ENCODE data around the gene CHPT1.
"Not testable (repeated sequence)": the region's sequence is repeated elsewhere in the genome, so short reads cannot be mapped to it uniquely, and the experiment has no call there.

Gene CHPT1

DNA sequence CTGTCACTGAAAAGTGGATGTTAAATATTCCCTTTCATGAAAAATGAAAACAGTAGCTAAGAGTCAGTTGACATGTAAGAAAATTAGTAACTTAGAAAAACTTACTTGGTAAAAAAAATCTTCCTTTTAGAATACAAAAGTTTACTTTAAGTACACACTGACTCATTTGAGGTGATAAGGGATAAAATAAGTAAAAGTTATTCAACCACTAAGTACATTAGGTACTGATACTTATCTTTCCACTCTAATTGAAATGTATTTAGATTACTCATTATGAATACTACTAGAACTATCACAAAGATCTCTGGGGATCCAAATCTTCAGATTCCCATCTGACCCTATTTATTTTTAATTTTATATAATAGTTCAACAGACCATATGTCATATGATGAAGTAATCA lies 29.7 kb downstream of the CHPT1 start:
- TF ChIP-seq, protein P1, sequence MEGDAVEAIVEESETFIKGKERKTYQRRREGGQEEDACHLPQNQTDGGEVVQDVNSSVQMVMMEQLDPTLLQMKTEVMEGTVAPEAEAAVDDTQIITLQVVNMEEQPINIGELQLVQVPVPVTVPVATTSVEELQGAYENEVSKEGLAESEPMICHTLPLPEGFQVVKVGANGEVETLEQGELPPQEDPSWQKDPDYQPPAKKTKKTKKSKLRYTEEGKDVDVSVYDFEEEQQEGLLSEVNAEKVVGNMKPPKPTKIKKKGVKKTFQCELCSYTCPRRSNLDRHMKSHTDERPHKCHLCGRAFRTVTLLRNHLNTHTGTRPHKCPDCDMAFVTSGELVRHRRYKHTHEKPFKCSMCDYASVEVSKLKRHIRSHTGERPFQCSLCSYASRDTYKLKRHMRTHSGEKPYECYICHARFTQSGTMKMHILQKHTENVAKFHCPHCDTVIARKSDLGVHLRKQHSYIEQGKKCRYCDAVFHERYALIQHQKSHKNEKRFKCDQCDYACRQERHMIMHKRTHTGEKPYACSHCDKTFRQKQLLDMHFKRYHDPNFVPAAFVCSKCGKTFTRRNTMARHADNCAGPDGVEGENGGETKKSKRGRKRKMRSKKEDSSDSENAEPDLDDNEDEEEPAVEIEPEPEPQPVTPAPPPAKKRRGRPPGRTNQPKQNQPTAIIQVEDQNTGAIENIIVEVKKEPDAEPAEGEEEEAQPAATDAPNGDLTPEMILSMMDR (IDR thresholded peaks at IDR 0.05) = no peak
- no peaks in the 10 kb centered on the region for H3K27me3 ChIP-seq (ENCODE audit: control insufficient read depth, insufficient read depth, low read length)
- no peaks in the 10 kb centered on the region for H3K4me1 ChIP-seq
- peak overlapping the region; percentile 11 for H3K4me3 ChIP-seq (ENCODE audit: low read depth, low read length)
- H3K9ac ChIP-seq = no peak overlapping the region
- H3K79me2 ChIP-seq = no peaks in the 10 kb centered on the region
- H3K4me2 ChIP-seq (ENCODE audit: low read length) = peak overlapping the region; percentile 63
- no peaks in the 10 kb centered on the region for H3K36me3 ChIP-seq (ENCODE audit: control insufficient read depth, insufficient read depth, low read length)
- no peak overlapping the region for H3K27ac ChIP-seq
- no peak overlapping the region for H2AFZ ChIP-seq
- no peaks in the 10 kb centered on the region for H3K9me3 ChIP-seq (ENCODE audit: control insufficient read depth, low read length)

GRCh38 chr12:101729842-101730241 lies 32.4 kb downstream of the CHPT1 start:
- TF ChIP-seq, protein P1 (IDR thresholded peaks at IDR 0.05) = no peak
- no peak overlapping the region for H3K4me2 ChIP-seq (ENCODE audit: low read length)
- H3K27ac ChIP-seq = no peak overlapping the region
- no peak overlapping the region for H2AFZ ChIP-seq
- H3K4me3 ChIP-seq (ENCODE audit: low read depth, low read length) = no peak overlapping the region
- H3K27me3 ChIP-seq (ENCODE audit: control insufficient read depth, insufficient read depth, low read length) = no peaks in the 10 kb centered on the region
- H3K9ac ChIP-seq = no peak overlapping the region
- no peaks in the 10 kb centered on the region for H3K4me1 ChIP-seq
- H3K79me2 ChIP-seq = no peaks in the 10 kb centered on the region
- no peaks in the 10 kb centered on the region for H3K9me3 ChIP-seq (ENCODE audit: control insufficient read depth, low read length)
- H3K36me3 ChIP-seq (ENCODE audit: control insufficient read depth, insufficient read depth, low read length) = no peaks in the 10 kb centered on the region

GRCh38 chr12:101732318-101732717 lies 34.9 kb downstream of the CHPT1 start:
- no peaks in the 10 kb centered on the region for H3K27me3 ChIP-seq (ENCODE audit: control insufficient read depth, insufficient read depth, low read length)
- TF ChIP-seq, protein P1 (IDR thresholded peaks at IDR 0.05) = no peak
- no peak overlapping the region for H3K27ac ChIP-seq
- H3K36me3 ChIP-seq (ENCODE audit: control insufficient read depth, insufficient read depth, low read length) = no peaks in the 10 kb centered on the region
- no peak overlapping the region for H3K9ac ChIP-seq
- H3K4me3 ChIP-seq (ENCODE audit: low read depth, low read length) = no peak overlapping the region
- no peaks in the 10 kb centered on the region for H3K4me1 ChIP-seq
- no peaks in the 10 kb centered on the region for H3K9me3 ChIP-seq (ENCODE audit: control insufficient read depth, low read length)
- no peak overlapping the region for H2AFZ ChIP-seq
- no peak overlapping the region for H3K4me2 ChIP-seq (ENCODE audit: low read length)
- H3K79me2 ChIP-seq = no peaks in the 10 kb centered on the region

- TF ChIP-seq, protein P1 (IDR thresholded peaks at IDR 0.05) = no peak
- H3K79me2 ChIP-seq = no peaks in the 10 kb centered on the region
- no peaks in the 10 kb centered on the region for H3K4me1 ChIP-seq
- H3K4me2 ChIP-seq (ENCODE audit: low read length) = no peak overlapping the region
- no peak overlapping the region for H3K9ac ChIP-seq
- H3K4me3 ChIP-seq (ENCODE audit: low read depth, low read length) = no peak overlapping the region
- no peak overlapping the region for H2AFZ ChIP-seq
- H3K27ac ChIP-seq = no peak overlapping the region
- no peaks in the 10 kb centered on the region for H3K36me3 ChIP-seq (ENCODE audit: control insufficient read depth, insufficient read depth, low read length)
- H3K27me3 ChIP-seq (ENCODE audit: control insufficient read depth, insufficient read depth, low read length) = no peaks in the 10 kb centered on the region
- no peaks in the 10 kb centered on the region for H3K9me3 ChIP-seq (ENCODE audit: control insufficient read depth, low read length)
These were observed 35.7 kb downstream of the CHPT1 start for GRCh38 chr12:101733166-101733565.

DNA sequence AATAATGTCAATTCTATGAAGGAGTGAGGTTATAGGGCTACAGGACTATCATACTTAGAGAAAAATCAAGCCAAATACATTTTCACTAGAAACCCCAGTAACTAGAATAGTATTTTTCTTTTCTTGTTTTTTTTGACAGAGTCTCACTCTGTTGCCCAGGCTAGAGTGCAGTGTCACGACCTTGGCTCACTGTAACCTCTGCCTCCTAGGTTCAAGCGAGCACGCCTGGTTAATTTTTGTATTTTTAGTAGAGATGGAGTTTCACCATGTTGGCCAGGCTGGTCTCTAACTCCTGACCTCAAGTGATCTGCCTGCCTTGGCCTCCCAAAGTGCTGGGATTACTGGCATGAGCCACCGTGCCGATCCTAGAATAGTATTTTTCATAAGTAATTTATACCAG lies 37.0 kb downstream of the CHPT1 start:
- not testable (repeated sequence) for H3K36me3 ChIP-seq (ENCODE audit: control insufficient read depth, insufficient read depth, low read length); H3K4me1 ChIP-seq; H3K4me3 ChIP-seq (ENCODE audit: low read depth, low read length)

More for the DNA sequence above, 37.0 kb downstream of the CHPT1 start:
- not testable (repeated sequence) for H3K9me3 ChIP-seq (ENCODE audit: control insufficient read depth, low read length); H2AFZ ChIP-seq; H3K4me2 ChIP-seq (ENCODE audit: low read length); H3K27me3 ChIP-seq (ENCODE audit: control insufficient read depth, insufficient read depth, low read length); H3K27ac ChIP-seq; H3K9ac ChIP-seq; H3K79me2 ChIP-seq

Measured in parathyroid adenoma (tissue), 2 donors.